SK-N-SH (cell line): ENCODE data around the gene HOXD11.

ENCODE experiments used
- EP300 ChIP-seq, 2 experiments: IDR thresholded peaks; 2 replicates each; pipeline versions ENCODE4 v1.4.0 to v1.6.1; 2012; ENCODE audit warnings: borderline replicate concordance in 1 of 2, low read depth in 1 of 2, low read length in 1 of 2
- GATA2 ChIP-seq: sonication (generic); formaldehyde crosslinking; IDR thresholded peaks from 2 replicates; pipeline ENCODE4 v1.5.0; 2020; ENCODE audit warnings: mild to moderate bottlenecking, missing genetic modification reagents
- IRF3 ChIP-seq: fragments of 150-350 bp; IDR thresholded peaks from 2 replicates; pipeline ENCODE4 v1.6.1; 2016; ENCODE audit warnings: mild to moderate bottlenecking, low read depth, low read length
- JUND ChIP-seq: IDR thresholded peaks from 2 replicates; pipeline ENCODE4 v1.4.0; 2012
- MEF2A ChIP-seq: IDR thresholded peaks from 2 replicates; pipeline ENCODE4 v1.4.0; 2012; ENCODE audit warnings: low read depth, borderline replicate concordance
- NRF1 ChIP-seq: IDR thresholded peaks from 2 replicates; pipeline ENCODE4 v1.6.1; 2012; ENCODE audit warnings: low read depth, mild to moderate bottlenecking, low read length
- POLR2AphosphoS5 ChIP-seq: IDR thresholded peaks from 2 replicates; pipeline ENCODE4 v1.6.1; 2012; ENCODE audit warnings: low read depth, low read length
- RFX5 ChIP-seq: IDR thresholded peaks from 2 replicates; pipeline ENCODE4 v1.6.1; 2012; ENCODE audit warnings: mild to moderate bottlenecking, improper control_type of control experiment, low read length
- SMC3 ChIP-seq: IDR thresholded peaks from 2 replicates; pipeline ENCODE4 v1.6.1; 2012; ENCODE audit warnings: low read depth, low read length, improper control_type of control experiment
- TAF1 ChIP-seq: IDR thresholded peaks from 2 replicates; pipeline ENCODE4 v1.6.1; 2012; ENCODE audit warnings: low read depth, mild to moderate bottlenecking, low read length, moderate library complexity, borderline replicate concordance
- TCF12 ChIP-seq: IDR thresholded peaks from 2 replicates; pipeline ENCODE4 v1.4.0; 2012
- USF2 ChIP-seq: fragments of 150-350 bp; IDR thresholded peaks from 2 replicates; pipeline ENCODE4 v1.6.1; 2017; ENCODE audit warnings: antibody characterized with exemption, low read length, low read depth, borderline replicate concordance
- TF ChIP-seq, protein P1 (sequence below): fragments of 200-600 bp; sonication (generic); IDR thresholded peaks from 2 replicates; pipeline ENCODE4 v1.6.1; 2017; ENCODE audit warnings: antibody characterized with exemption, mild to moderate bottlenecking, moderate library complexity

- TF ChIP-seq, protein P1, sequence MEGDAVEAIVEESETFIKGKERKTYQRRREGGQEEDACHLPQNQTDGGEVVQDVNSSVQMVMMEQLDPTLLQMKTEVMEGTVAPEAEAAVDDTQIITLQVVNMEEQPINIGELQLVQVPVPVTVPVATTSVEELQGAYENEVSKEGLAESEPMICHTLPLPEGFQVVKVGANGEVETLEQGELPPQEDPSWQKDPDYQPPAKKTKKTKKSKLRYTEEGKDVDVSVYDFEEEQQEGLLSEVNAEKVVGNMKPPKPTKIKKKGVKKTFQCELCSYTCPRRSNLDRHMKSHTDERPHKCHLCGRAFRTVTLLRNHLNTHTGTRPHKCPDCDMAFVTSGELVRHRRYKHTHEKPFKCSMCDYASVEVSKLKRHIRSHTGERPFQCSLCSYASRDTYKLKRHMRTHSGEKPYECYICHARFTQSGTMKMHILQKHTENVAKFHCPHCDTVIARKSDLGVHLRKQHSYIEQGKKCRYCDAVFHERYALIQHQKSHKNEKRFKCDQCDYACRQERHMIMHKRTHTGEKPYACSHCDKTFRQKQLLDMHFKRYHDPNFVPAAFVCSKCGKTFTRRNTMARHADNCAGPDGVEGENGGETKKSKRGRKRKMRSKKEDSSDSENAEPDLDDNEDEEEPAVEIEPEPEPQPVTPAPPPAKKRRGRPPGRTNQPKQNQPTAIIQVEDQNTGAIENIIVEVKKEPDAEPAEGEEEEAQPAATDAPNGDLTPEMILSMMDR = no peak
- TF ChIP-seq TAF1 = no peak
- TF ChIP-seq EP300 (IDR thresholded peaks at IDR 0.05; ENCODE audit: borderline replicate concordance in 1 of 2, low read depth in 1 of 2, low read length in 1 of 2) = no peak
- no peak for TF ChIP-seq USF2
- TF ChIP-seq POLR2AphosphoS5 = no peak
- TF ChIP-seq GATA2 (CRISPR knock-in tag) = no peak
- TF ChIP-seq RFX5 = no peak
- TF ChIP-seq SMC3 = 0 out of 2 replicates have a peak, but pooled peaks have one; percentile 3
- no peak for TF ChIP-seq JUND
- TF ChIP-seq IRF3 = no peak
- no peak for TF ChIP-seq TCF12
- no peak for TF ChIP-seq NRF1
- no peak for TF ChIP-seq MEF2A
Observed at GRCh38 chr2:176157499-176158185, 50.6 kb downstream of the HOXD11 start.
